Kidney capillary endothelial cell (primary cell): ENCODE results near the gene GCK.

Source experiments
- DNase-seq: peaks from one replicate; pipeline ENCODE4 v3.0.0-alpha.2; 2018; ENCODE audit warnings: low spot score

GCK gene

GRCh38 chr7:44116789-44117666 is 72.2 kb downstream of the GCK start:
- DNase-seq: no peak

- DNase-seq: no peak
Observed at GRCh38 chr7:44116087-44116788, 73.0 kb downstream of the GCK start.

GRCh38 chr7:44114586-44115310 is 74.5 kb downstream of the GCK start:
- DNase-seq: no peak

GRCh38 chr7:44113764-44114354 is 75.4 kb downstream of the GCK start:
- DNase-seq: no peak

GRCh38 chr7:44112997-44113763 is 76.1 kb downstream of the GCK start:
- no peak for DNase-seq

GRCh38 chr7:44112231-44112996 is 76.8 kb downstream of the GCK start:
- no peak for DNase-seq

GRCh38 chr7:44111761-44112160 is 77.5 kb downstream of the GCK start:
- no peak for DNase-seq

GRCh38 chr7:44110719-44111635 is 78.3 kb downstream of the GCK start:
- no peak for DNase-seq

- DNase-seq: no peak
Observed at GRCh38 chr7:44109991-44110390, 79.2 kb downstream of the GCK start.

GRCh38 chr7:44108768-44109750 is 80.2 kb downstream of the GCK start:
- DNase-seq: no peak

- no peak for DNase-seq
Observed at GRCh38 chr7:44107961-44108767, 81.1 kb downstream of the GCK start.

- no peak for DNase-seq
Observed at GRCh38 chr7:44107116-44107960, 81.9 kb downstream of the GCK start.

- no peak for DNase-seq
Observed at GRCh38 chr7:44106311-44107065, 82.8 kb downstream of the GCK start.

GRCh38 chr7:44105832-44106231 is 83.4 kb downstream of the GCK start:
- DNase-seq: no peak

- DNase-seq: no peak
Observed at GRCh38 chr7:44104860-44105771, 84.1 kb downstream of the GCK start.
